Natural killer cell treated with Interleukin-12 subunit alpha and Interleukin-12 subunit beta and Interleukin-15 and Interleukin-18, amount 100 ng/mL, for 72 hours (primary cell): ENCODE results near the gene TP53BP1. TPM values are rescaled to one million over a fixed set of nuclear protein-coding genes. Genes with fewer than 3 reads are reported as not detected.

ENCODE experiments used
- ATAC-seq, 2 donors: fragments of 150-1000 bp; cut with Tn5 transposase in 1 of 2; sonication (Bioruptor Pico), chemical (Tn5 transposase) in 1 of 2; 2 replicates each; pipeline ENCODE4 v1.10.0; 2021
- DNase-seq: peaks from one replicate; pipeline ENCODE4 v3.0.0; 2022; ENCODE audit warnings: low spot score
- H3K27ac Mint-ChIP-seq, 2 donors: 1 replicate in 1 of 2; 2 replicates in 1 of 2; pipeline ENCODE4 v1.8.0; 2022; ENCODE audit warnings: mixed read lengths in 2 of 2, mild to moderate bottlenecking in 1 of 2, moderate library complexity in 1 of 2
- H3K27me3 Mint-ChIP-seq, 2 donors: 1 replicate in 1 of 2; 2 replicates in 1 of 2; pipeline ENCODE4 v1.8.0; 2022; ENCODE audit warnings: mixed read lengths in 2 of 2
- H3K36me3 Mint-ChIP-seq: one replicate; pipeline ENCODE4 v1.8.0; 2022; ENCODE audit warnings: mixed read lengths
- H3K4me1 Mint-ChIP-seq, 2 donors: 1 replicate in 1 of 2; 2 replicates in 1 of 2; pipeline ENCODE4 v1.8.0; 2022; ENCODE audit warnings: low read depth in 2 of 2, mixed read lengths in 2 of 2, mild to moderate bottlenecking in 1 of 2
- H3K4me3 Mint-ChIP-seq: one replicate; pipeline ENCODE4 v1.8.0; 2022; ENCODE audit warnings: mixed read lengths
- H3K9me3 Mint-ChIP-seq: 2 replicates; pipeline ENCODE4 v1.8.0; 2022; ENCODE audit warnings: mixed read lengths
- total RNA-seq, 2 donors: library from RNA; stranded (reverse); gene quantifications; one replicate each; pipeline ENCODE4 v1.2.3, GENCODE V29; 2022

Gene TP53BP1
- total RNA-seq, 2 donors from 2014 or later = 27.8 to 46.7 TPM

DNA sequence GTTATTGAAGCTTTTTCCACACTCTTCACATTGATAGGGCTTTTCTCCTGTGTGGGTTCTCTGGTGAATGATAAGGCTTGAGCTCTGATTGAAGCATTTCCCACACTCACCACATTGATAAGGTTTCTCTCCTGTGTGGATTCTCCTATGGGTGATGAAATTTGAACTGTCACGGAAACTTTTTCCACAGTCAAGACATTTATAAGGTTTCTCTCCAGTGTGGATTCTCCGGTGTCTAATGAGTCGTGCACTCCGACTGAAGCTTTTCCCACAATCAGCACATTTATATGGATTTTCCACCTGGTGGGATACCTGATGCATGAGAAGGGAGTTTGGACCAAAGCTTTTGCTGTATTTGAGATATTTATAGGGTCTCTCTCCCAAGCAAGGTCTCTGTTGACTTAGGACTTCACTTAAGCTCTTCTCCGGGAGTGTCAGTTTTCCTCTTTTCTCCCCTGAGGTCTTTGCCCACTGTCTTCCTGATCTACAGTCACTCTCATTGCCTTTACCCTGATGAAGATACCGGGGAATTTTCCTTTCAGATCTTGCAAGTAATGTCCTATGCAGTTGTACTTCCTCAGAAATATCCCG lies 131.5 kb downstream of the TP53BP1 start:
- ATAC-seq = no peak

DNA sequence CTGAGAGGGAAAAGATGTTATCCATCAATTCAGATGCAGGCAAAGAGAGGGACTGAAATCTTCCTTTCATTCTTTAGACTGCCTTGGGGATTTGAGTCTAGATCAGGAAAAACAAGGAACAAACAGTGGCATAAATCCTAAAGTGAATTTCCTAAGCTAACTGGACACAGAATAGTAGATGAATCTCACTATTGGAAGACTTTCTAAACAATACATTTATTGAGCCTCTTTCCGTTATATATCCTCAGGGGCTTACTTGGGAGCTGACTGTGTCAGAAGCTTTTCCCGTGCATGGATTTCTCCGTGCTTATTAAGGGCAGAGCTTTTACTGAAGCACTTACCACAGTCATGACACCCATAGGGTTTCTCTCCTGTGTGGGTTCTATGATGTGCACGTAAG lies 132.1 kb downstream of the TP53BP1 start:
- no peaks in the 10 kb centered on the region for H3K27me3 Mint-ChIP-seq
- peaks cover 15% of the 10 kb centered on the region for H3K9me3 Mint-ChIP-seq
- H3K4me3 Mint-ChIP-seq = no peak overlapping the region
- ATAC-seq (no peak), DNase-seq (no peak)
- H3K36me3 Mint-ChIP-seq = peaks cover 63% of the 10 kb centered on the region
- H3K27ac Mint-ChIP-seq = no peak overlapping the region
- H3K4me1 Mint-ChIP-seq = peaks cover 7 to 12% of the 10 kb centered on the region in 2 donors

More for the DNA sequence above, 131.5 kb downstream of the TP53BP1 start:
- DNase-seq = no peak
- H3K4me1 Mint-ChIP-seq = peaks cover 10 to 17% of the 10 kb centered on the region in 2 donors
- peaks cover 15% of the 10 kb centered on the region for H3K9me3 Mint-ChIP-seq
- H3K36me3 Mint-ChIP-seq = peaks cover 69% of the 10 kb centered on the region
- no peak overlapping the region for H3K4me3 Mint-ChIP-seq
- no peak overlapping the region for H3K27ac Mint-ChIP-seq
- no peaks in the 10 kb centered on the region for H3K27me3 Mint-ChIP-seq

Other genes starting within 250 kb of the TP53BP1 start
- 1 to 10 TPM in 1 of 2 donors, under 1 TPM in 1; 0.95 to 2.0 TPM for gene TGM5, start 226.2 kb downstream of the TP53BP1 start, total RNA-seq
- gene TGM7, start 190.9 kb downstream of the TP53BP1 start, total RNA-seq = not detected
- gene LCMT2, start 162.6 kb downstream of the TP53BP1 start, total RNA-seq = 10 to 100 TPM; 11.8 to 12.6 TPM
- gene ZSCAN29, start 122.1 kb downstream of the TP53BP1 start, total RNA-seq = 10 to 100 TPM; 30.4 to 37.4 TPM
- gene TUBGCP4, start 122.1 kb downstream of the TP53BP1 start, total RNA-seq = 10 to 100 TPM; 24.3 to 61.1 TPM
- 1 to 10 TPM in 1 of 2 donors, under 1 TPM in 1; 0.24 to 1.2 TPM for gene MAP1A, start 24.5 kb upstream of the TP53BP1 start, total RNA-seq
- 10 to 100 TPM; 61.1 to 88.8 TPM for gene PPIP5K1, start 97.1 kb upstream of the TP53BP1 start, total RNA-seq
- not detected for gene CKMT1B, start 100.9 kb upstream of the TP53BP1 start, total RNA-seq
- under 1 TPM; 0.50 to 0.86 TPM for gene STRC, start 125.6 kb upstream of the TP53BP1 start, total RNA-seq
- gene CATSPER2, start 155.7 kb upstream of the TP53BP1 start, total RNA-seq = 10 to 100 TPM; 10.3 to 13.6 TPM
- gene CKMT1A, start 200.7 kb upstream of the TP53BP1 start, total RNA-seq = not detected